OCI-M2 (cell line): Measurements from ENCODE around the gene MTFMT.

ENCODE experiments used
- DNase-seq: peaks from one replicate; lab custom pipeline; 2025; ENCODE audit not compliant: unreplicated experiment; lab: John Stamatoyannopoulos, UW

Gene MTFMT

GRCh38 chr15:64989416-64990167 lies 39.8 kb downstream of the MTFMT start, which contains the start of gene SPG21:
Gene SPG21, minus strand, starts transcription at chr15:64989914. Its CDS starts 6,345 bp downstream, at chr15:64983569.
- peak; percentile 20 for DNase-seq

- no peak for DNase-seq
Observed at GRCh38 chr15:64987136-64987535, 42.3 kb downstream of the MTFMT start.

- no peak for DNase-seq
Observed at GRCh38 chr15:64985366-64986033, 43.9 kb downstream of the MTFMT start.

GRCh38 chr15:64982472-64982871 lies 47.0 kb downstream of the MTFMT start:
- DNase-seq, result no peak

GRCh38 chr15:64981812-64982431 lies 47.5 kb downstream of the MTFMT start:
- DNase-seq, result no peak

- no peak for DNase-seq
Observed at GRCh38 chr15:64979252-64979710, 50.2 kb downstream of the MTFMT start.

GRCh38 chr15:64975390-64975789 lies 54.0 kb downstream of the MTFMT start:
- DNase-seq, result no peak

- no peak for DNase-seq
Observed at GRCh38 chr15:64970698-64971097, 58.7 kb downstream of the MTFMT start.

- no peak for DNase-seq
Observed at GRCh38 chr15:64969401-64969800, 60.0 kb downstream of the MTFMT start.

GRCh38 chr15:64961013-64961412 lies 68.4 kb downstream of the MTFMT start:
- DNase-seq, result no peak

- no peak for DNase-seq
Observed at GRCh38 chr15:64960153-64960552, 69.3 kb downstream of the MTFMT start.

- no peak for DNase-seq
Observed at GRCh38 chr15:64959128-64959527, 70.3 kb downstream of the MTFMT start.

GRCh38 chr15:64954395-64954794 lies 75.0 kb downstream of the MTFMT start:
- DNase-seq, result no peak

- DNase-seq, result no peak
Observed at GRCh38 chr15:64951777-64952418, 77.5 kb downstream of the MTFMT start.
